Measurements from ENCODE around the gene PLCD4.
A peak's percentile ranks its signal among the peaks of the same experiment; 100 is the strongest.

PLCD4 gene

DNA sequence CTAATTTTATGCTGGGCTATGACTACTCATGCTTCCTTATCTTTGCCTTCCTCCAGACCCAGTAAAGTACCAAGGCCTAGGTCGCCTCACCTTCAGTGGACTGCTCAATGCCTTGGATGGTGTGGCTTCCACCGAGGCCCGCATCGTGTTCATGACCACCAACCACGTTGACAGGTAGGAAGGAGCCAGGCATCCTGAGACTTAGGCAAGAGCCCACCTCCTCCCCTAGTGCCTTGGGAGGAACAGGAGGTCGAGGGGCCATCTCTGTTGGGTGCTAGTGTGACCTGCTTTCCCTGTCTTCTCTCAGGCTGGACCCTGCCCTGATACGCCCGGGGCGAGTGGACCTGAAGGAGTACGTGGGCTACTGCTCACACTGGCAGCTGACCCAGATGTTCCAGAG lies 55.1 kb downstream of the PLCD4 start:
- no peak for DNase-seq (ENCODE audit: low spot score)
- FAIRE-seq: no peak

DNA sequence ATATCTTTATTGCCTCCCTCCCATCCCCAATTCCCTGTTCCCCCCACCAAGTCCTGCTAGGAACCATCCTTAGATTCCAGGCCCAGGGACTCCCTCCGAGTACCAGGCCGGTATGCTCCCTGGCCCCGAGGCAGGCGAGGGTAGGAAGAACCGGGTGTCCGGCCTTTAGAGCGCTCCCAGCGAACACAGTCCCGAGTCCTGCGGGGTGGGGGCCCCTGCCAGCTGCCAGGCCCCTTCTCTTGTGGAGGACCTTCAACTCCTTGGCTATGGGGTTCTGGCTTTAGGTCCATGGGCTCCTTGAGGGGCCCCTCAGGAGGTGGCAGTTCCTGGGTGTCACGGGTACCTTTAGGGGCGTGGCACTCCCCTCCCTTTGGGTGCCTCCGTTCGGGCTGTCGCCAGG lies 56.2 kb downstream of the PLCD4 start:
- FAIRE-seq (no peak), DNase-seq (ENCODE audit: low spot score) (no peak)

DNA sequence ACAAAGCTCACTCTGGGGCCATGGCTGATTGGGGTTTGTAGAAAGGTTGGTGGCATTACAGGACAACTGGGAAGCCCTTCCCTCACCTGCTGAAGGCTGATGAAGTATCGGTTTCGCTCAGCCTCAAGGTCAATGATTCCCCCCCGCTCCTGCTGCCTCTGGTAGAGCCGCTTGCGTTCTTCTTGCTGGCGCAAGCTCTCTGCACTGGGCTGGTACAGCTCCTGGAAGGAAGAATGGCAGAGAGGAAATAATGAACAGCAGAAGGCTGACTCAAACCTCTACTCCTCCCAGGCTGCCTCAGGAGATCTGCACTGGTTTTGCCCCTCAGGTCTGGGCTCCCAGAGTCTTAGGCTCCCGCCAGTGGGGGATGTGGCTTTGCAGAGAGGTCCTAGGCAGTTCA lies 57.0 kb downstream of the PLCD4 start:
- FAIRE-seq (no peak), DNase-seq (ENCODE audit: low spot score) (no peak)

DNA sequence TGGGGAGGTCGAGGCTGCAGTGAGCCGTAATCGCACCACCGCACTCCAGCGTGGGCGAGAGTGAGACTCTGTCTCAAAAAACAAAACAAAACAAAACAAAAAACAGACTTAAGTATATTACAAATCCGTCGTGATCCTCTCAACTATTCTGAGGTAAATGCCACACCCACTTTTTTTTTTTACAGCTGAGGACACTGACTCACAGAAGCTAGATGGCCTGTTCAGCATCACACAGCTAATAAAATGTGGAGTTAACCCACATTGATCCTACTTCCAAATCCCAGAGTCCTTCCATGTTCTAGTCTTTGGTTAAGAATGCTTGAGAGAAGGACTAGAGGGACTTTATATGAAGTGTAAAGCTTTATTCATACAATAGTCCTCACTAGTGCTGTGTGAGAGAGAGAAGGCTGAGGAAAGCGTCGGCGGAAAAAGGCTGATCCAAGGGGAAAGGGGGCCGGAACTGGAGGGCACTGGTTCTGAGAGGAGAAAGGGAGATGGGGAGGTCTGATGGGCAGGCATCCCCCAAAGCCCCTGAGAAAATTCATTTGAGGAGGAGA lies 63.5 kb downstream of the PLCD4 start:
- no peak for FAIRE-seq
- no peak for DNase-seq (ENCODE audit: low spot score)

DNA sequence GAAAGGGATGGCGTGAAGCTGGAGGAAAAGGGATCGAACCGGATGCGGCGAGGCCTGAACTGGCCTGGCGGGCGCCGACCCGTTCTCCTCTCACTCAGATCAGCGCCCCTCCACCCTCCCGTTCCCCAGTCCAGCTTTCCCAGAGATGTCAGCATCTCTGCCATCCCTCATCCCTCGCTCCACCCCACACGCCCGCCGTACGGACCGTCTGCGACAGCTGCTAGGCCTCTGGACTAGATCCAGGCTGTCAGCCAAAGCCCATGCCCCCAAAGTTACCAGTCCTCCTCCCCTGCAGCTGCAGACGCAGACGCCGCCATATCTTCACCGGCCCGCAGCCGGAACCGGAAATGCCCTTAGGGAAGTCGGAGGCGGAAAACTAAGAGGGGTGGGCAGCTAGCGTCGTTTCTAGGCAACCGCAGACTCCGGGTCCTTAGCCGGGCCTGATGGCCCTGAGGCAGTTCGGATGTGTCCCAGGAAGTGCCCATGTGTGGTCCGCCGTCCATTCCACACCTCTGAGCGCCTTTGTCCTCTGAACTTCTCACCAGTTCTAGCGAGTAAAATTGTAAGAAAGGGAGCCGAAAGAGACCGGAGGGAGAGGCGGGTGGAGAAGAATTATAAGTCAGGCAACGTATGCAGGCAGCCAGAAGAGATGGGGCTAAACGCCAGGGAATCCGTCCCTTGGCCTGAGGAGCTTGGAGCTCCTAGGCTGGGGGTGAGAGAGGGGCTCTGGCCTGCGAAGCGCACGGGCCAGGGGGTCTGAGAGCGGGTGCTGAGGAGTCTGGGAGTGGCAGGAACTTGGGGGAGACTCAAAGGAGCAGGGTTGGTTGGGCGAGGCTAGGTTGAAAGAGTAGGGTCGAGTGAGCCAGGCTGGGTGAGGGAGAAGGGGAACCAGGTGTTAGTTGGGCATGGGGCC lies 64.2 kb downstream of the PLCD4 start, which contains the start of the genes RNF25 and STK36:
RNF25 (minus strand) TSS at position 349 of the 913 bp plus-strand sequence; CDS start at position 317, 32 bp downstream.
STK36 (plus strand) TSS at position 433 of the 913 bp plus-strand sequence. CDS start 744 bp downstream, outside the sequence.
- FAIRE-seq: peak; percentile 13
- peak; percentile 95 for DNase-seq (ENCODE audit: low spot score)

DNA sequence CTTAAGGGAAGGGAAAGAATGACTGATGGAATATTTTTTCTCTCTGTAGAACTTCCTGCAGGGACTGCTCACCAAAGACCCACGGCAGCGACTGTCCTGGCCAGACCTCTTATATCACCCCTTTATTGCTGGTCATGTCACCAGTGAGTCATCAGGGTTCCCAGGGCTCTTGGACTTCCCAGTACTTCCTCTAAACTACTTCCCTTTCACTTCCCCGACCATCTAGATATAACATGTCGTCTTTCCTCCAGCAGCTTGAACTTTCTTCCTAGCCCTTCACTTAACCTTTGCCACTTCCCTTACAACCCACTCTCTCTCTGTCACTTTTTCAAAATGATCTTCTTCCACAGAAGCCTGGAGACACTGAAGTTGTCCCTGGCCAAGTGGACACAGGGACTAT lies 71.4 kb downstream of the PLCD4 start:
- no peak for FAIRE-seq
- DNase-seq (ENCODE audit: low spot score): no peak

DNA sequence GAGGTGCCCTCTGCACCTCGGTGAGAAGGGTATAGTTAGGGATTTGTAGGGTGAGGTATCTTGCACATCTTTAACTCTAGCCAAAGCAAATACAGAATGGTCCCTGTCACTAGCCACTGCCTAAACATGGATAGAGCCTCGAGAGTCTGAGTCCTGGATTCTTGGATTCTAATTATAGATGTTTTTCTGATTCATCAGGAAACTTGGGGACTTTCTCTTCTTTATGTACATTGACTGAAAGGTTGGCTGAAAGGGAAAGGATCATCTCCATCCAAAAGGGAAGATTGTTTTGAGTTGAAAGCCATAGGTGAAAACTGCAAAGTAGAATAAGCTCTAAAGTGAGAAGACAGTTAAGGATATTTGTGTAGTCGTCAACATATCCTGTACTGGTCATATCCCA lies 72.4 kb downstream of the PLCD4 start:
- DNase-seq (ENCODE audit: low spot score) (no peak), FAIRE-seq (no peak)

All from urothelium cell line (cell line).